Activated CD4-positive, alpha-beta T cell treated with anti-CD3 and anti-CD28 coated beads for 4 hours (primary cell): ENCODE results near the gene TAS1R3.

ENCODE experiments used
- DNase-seq, 2 donors: peaks; one replicate each; pipeline ENCODE4 v3.0.0-alpha.2; 2020

The TAS1R3 gene

GRCh38 chr1:1340791-1341548 lies 9.9 kb downstream of the TAS1R3 start:
- no peak for DNase-seq

- no peak for DNase-seq
Observed at GRCh38 chr1:1341549-1342021, 10.5 kb downstream of the TAS1R3 start.

- DNase-seq: no peak
Observed at GRCh38 chr1:1342061-1342562, 11.0 kb downstream of the TAS1R3 start.

GRCh38 chr1:1342584-1343115 lies 11.6 kb downstream of the TAS1R3 start:
- DNase-seq: no peak

GRCh38 chr1:1343811-1344421 lies 12.8 kb downstream of the TAS1R3 start:
- DNase-seq: no peak

GRCh38 chr1:1344655-1345361 lies 13.7 kb downstream of the TAS1R3 start:
- DNase-seq: peak; percentile 57 to 66

- no peak for DNase-seq
Observed at GRCh38 chr1:1345384-1345783, 14.3 kb downstream of the TAS1R3 start.

GRCh38 chr1:1345860-1346500 lies 14.9 kb downstream of the TAS1R3 start:
- DNase-seq: no peak

- DNase-seq: no peak
Observed at GRCh38 chr1:1346501-1346890, 15.4 kb downstream of the TAS1R3 start.

GRCh38 chr1:1347026-1347595 lies 16.0 kb downstream of the TAS1R3 start:
- no peak for DNase-seq

GRCh38 chr1:1347663-1348419 lies 16.8 kb downstream of the TAS1R3 start:
- DNase-seq: no peak

GRCh38 chr1:1348420-1349255 lies 17.6 kb downstream of the TAS1R3 start:
- no peak for DNase-seq

GRCh38 chr1:1349256-1350012 lies 18.4 kb downstream of the TAS1R3 start, which contains the start of gene DVL1:
Gene DVL1, minus strand, starts transcription at chr1:1349418. Its CDS starts 353 bp downstream, at chr1:1349065.
- DNase-seq: peak; percentile 66 to 73

- no peak for DNase-seq
Observed at GRCh38 chr1:1351511-1352427, 20.7 kb downstream of the TAS1R3 start.

- no peak for DNase-seq
Observed at GRCh38 chr1:1352786-1353388, 21.8 kb downstream of the TAS1R3 start.

GRCh38 chr1:1353389-1354151 lies 22.5 kb downstream of the TAS1R3 start:
- DNase-seq: no peak
